Activated CD4-positive, alpha-beta T cell treated with anti-CD3 and anti-CD28 coated beads, Interleukin-2, amount 50 U/mL, for 24 hours (primary cell): Measurements from ENCODE around the gene RCVRN.

Experiments used
- DNase-seq, 2 donors: peaks; one replicate each; pipeline ENCODE4 v3.0.0-alpha.2; 2020; ENCODE audit warnings: low read depth in 1 of 2, low spot score in 1 of 2

The RCVRN gene

DNA sequence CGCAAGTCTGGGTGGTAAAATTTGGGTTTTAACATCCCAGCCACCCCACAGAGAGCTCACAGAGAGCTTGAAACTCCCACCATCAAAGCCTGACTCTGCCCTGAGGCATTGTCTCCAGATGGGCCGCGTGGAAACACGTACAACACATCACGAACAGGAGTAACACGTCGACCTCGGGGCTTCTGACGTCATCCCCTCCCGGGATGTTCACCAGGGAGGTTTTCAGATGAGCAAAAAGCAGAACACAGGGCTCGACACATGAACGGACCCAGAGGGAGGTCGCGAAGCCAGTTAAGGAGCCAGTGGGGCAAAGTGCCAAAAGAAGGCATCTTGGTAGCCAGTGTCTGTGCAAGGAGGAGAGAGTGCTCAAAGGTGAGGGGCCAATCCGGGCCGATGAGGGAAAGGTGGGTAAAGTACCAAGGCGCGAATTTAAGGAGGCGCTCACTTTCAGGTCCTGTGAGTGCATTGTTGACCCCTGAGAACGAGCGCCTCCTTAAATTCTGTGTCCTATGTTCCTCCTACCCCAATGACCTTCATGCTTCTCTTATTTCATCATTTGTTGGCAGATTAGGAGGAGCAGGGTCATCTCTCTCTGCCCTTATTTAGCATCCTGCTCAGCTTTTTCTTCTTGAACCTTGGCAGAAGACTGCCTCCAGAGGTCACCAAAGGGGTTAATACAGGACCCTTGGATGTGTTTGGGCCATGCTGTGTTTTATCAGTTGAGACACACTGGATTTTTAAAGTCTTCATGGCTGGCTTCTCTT, 5.6 kb downstream of the RCVRN start:
- DNase-seq, result no peak

DNA sequence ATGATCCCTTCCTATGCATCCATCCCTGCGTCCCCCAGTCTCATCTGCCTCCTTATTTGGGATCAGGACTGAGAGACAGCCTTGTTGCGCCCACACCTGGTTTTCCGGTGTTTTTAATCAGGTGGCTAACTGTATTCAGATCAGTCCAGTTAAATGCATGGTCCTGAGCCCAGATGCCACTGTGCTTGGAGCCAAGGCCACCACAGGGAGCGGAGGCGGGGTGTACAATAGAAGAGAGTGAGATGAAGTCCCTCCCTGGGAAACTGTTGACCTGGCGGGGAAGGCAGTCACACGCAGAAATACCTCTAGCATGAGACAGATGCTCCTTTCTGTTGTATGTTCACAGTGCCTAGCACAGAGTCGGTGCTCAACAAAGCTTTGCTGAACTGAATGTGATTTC, 6.3 kb downstream of the RCVRN start:
- DNase-seq, result no peak

DNA sequence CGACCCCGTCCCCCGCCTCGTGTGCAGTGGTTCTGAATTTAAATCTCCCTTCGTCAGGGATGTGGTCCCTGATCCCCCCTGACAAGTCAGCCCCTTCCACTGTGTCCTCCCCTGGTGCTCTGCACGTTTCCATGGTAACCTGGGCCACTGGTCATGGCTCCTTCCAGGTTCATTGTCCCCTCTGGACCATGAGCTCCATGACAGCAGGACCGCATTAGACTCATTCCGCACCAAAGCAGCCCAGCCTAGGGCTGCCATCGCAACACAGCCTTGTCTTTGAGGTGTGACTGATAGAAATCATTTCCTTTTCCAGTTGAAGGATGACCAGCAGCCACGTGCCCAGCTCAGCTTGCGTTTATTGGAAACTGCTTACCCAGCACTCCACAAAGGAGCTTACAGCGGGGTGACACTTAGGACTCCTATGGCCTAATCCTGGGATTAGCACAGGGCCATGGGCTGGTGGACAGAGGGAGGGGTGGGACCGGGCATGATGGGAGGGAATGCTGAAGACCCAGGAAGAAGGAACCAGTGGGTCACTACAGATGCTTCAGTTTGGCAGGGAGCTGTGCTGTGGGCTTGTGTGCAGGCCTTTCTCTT, 7.6 kb downstream of the RCVRN start:
- no peak for DNase-seq

DNA sequence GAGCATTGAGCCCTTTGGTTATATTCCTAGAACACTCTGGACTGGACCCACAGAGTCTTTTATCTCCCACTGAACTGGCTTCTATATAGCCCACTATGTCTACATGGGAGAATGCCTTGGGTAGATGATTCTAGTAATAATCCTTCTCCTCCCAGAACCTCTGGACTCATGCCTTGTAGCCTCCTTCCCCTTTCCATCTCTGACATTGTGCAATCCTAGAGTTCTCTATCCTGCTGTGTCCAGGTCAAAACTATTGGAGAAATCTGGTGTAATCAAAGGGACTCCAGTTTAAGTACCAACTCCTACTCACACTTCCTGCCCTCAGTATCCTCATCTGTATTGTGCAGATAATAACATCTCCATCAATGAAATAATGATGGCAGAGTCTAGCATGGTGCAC, 9.1 kb downstream of the RCVRN start:
- DNase-seq, result no peak

DNA sequence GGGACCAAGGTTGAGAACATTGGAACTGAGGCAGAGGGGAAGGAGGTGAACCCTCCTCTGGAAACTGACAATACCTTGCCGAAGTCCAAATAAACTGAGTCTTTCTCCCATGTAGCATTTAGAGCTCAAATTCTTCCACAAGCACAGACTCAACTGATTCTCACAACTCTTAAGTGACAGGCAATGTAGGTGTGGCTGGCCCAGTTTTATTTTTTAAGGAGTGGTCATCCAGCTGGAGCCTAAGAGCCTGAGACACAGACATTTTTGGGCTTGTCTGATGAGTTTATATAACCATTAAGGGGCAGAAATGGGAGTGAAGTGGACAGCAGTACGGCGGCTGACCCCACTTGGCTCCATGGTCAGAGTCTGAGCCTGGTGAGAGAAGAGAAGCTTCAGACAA, 10.8 kb downstream of the RCVRN start:
- no peak for DNase-seq

DNA sequence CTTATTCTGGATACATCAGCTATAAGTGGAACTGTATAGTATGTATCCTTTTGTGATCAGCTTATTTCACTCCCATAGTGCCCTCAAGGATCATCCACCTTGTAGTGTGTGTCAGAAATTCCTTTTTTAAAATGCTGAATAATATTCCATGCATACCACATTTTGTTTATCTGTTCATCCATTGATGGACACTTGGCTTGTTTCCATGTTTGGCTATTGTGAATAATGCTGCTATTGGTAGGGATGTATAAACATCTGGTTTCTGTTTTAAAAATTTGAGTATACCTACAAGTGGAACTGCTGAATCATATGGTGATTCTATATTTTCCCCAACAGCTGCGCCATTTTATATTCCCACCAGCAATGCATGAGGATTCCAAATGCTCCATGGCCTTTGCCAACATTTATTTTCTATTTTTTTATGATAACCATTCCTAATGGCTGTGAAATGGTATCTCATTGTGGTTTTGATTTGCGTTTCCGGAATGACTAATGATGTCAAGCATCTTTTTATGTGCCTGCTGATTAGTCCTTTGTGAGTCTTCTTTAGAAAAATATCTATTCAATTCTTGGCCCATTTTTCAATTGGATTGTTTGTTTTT, 11.6 kb downstream of the RCVRN start:
- no peak for DNase-seq

DNA sequence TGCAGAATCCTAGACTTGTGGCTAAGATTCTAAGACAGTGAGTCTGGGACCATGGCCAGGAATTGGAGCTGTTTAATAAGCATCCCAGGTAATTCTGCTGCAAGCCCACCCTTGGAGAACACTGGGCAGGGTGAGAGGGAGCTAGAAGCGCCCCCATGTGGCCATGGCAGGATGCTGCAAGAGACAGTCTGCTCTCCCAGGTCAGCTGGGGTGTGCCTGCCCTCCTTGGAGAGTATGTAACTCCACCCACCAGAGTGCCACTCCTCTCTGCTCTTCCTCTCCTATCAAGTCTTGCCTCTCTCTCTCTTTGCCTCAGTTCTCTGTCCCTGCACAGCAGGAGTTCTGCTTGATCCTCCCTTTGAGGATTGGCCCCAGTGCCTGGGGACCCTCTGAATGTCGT, 14.9 kb downstream of the RCVRN start:
- no peak for DNase-seq

DNA sequence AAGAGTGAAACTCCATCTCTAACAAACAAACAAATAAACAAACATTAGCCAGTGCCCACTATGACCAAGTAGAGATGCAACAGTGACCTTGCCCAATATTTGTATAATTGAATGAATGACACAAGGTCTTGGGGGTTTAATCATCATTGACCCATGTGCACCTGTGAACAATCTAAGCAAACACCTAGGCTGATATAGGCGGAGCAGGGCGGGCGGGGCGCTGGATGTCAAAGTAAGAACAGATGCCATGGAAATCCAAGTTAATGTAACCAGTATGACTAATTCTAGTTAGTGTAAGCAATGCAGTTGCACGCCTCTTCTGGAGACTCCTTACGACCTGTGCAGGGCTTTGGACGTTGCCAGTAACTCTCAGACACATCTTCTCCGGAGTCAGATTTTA, 17.6 kb downstream of the RCVRN start:
- no peak for DNase-seq

DNA sequence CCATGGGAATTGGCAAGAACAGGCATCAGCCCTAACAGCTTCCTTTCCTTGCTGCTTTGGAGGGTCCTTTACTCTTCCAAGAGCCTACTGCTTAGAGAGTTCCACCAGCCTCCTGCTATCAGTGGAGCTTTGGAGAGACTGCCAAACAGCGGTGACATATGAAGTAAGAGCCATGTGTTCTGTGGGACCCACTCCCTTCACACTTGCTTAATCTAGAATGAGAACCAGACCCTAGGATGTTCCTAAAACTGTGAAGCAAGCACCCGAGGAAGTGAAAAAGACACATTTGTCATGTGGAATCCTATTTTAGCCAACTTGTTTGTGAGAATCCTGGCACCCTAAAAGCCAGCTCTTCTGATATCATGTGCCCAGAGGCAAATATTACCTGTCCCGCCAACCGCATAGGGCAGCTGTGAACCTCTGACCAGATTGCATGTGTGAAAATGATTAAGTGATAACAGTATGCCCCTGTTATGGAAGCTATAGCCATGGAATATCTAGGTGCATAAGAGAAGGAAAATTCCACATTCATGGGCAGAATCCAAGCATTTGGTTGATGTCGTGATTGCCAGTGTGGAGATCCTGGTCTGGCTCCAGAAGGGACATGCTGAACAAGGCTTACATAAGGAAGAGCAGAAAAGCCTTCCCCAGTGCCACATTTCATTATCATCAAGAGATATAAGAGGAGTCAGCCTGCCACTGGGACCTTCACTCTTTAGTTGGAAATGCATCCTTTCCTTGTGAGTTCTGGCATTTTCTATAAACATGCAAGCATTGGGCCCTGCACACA, 18.7 kb downstream of the RCVRN start:
- no peak for DNase-seq

DNA sequence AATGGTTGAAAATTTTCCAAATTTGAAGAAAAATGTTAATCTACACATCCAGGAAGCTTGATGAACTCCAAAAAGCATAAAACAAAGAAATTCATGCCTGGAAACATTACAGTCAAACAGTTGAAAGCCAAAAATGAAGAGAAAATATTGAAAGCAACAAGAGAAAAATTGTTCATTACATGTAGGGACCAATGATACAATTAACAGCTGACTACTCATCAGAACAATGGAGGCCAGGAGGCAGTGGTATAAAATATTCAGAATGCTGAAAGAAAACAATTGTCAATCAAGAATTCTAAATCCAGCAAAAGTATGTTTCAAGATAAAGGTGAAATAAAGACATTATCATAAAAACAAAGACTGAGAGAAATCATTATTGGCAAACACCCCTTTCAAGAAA, 21.6 kb downstream of the RCVRN start:
- DNase-seq, result no peak

DNA sequence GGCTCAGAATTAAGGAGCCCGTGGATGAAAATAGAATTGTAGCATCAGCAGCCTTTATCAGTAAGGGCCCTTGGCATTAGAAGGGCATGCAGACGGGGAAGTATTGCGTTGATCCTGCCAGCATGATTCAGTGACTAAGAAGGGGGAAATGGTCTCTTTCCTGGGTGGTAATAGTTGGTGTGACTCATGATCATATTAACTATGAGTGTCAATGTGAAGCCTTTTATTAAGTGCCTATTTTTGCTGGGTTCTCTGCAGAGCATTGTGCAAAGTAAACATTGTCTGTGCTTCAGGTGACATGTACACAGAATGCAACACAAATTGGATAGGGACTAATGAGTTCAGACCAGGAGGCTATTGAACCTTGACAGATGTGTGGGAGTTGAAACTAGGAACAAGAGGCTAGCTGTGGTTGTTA, 24.5 kb downstream of the RCVRN start:
- DNase-seq, result no peak

DNA sequence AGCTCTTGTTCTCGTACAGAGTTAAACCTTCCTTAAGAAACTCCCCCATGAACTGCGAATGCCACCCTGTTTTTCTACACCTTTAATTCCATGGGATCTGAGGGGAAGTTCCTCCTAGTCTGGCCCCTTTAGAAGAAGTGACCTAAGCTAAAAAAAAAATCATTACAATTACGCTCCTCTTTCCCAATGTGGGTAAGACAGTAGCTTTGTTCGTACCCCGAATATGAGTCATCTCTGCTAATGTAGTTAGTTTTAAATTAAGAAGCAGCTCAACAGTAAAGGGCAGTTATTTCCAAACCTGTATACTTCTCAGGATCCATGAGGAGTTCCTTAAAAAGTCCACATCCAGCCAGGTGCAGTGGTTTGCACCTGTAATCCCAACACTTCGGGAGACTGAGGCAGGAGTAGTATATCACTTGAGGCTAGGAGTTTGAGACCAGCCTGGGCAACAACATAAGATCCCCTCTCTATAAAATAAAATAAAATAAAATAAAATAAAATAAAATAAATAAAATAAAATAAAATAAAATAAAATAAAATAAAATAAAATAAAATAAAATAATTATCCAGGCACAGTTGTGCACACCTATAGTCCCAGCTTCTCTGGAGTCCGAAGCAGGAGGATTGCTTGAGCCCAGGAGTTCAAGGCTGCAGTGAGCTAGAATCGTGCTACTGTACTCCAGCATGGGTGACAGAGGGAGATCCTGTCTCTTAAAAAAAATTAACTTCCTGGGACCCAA, 26.1 kb downstream of the RCVRN start:
- no peak for DNase-seq

DNA sequence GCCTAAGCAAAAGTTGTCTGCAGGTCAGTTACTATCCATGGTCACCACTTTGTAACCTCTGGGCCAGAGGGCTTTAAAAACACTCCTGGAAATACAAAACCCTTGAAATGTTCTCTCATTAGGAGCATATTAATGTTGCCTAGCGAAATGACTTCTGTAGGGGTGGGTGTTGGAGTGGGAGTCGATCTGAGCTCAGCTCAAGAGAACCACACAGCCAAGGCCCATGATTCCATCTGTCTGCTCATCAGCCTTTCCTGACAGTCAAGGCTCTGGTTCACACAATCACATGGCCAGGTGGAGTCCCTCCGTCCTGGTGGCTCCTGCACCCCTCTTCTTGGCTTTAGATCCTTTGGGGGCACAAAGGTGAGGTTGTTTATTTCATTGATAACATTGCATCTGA, 26.7 kb downstream of the RCVRN start:
- DNase-seq, result no peak

DNA sequence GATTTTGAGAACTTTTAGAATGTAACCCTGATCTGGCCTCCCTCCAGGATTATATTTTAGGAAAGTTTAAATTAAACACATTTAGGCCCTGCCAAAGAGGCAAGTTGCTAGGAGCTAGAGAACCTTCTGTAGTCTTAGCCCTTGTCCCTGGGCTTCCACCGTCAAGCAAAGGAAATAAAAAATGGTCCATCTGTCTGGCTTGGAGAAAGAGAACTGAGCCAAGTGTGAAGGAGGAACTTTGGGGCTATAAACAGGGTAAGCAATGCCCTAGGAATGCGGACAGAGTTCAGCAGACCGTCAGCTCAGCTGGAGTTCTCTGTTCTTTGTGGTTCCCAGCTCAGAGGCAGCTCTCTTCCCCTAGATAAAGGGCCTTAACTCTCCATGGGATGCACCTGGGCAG, 29.6 kb downstream of the RCVRN start:
- DNase-seq, result no peak

DNA sequence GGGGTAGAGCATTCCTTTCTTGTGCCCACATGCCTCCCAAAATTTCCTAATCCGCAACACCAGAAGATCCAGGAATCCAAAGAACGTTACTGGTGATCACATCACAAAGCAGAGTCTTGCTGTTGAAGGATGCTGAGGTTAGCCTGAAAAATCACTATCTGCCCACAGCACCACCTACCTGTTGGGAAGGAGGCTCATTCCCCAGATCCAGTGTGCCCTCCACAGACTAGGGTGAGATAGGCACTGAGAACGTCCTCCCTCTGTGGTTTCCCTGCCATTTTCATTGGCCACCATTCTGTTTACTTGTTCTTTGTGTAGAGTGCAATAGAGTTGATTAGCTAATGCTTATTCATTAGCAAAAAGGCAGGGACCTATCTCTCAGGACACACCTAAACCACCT, 30.3 kb downstream of the RCVRN start:
- no peak for DNase-seq

DNA sequence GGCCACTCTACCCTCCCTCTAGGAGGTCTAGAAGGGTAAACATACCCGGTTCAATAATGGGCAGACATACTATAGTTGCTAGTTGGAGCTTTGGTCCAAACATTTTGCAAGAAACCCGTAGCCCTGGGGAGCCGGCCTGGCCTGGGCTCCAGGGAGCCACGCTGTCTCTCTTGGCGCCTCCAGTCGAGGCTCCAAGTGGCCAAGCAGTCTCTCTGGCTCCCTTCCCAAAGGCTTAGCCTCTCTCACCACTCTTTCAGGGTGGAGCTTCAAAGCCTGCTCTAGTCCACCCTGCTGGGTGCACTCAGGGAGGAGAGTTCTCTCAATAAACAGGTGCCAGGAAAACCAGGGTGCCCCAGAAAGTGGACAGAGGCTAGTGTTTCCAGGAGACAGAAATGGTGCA, 32.2 kb downstream of the RCVRN start:
- no peak for DNase-seq

DNA sequence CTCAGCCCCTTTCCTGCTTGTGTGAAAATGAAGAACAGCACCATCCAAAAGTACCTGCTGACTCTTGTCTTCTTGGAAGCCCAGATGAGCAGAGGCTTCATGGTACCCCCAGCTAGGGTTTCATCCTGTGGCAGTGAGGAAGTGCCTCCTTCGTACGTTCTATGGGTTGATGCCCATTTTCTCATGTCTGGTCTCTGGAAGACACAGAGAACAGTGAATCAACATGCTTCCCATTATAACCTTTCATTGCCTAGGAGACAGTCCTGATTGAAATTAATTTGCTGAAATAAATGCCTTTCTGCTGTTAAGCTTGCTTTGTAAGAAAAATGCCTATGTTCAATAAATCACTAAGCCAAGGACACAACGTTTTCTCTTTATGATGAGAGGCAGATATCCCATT, 36.5 kb downstream of the RCVRN start:
- DNase-seq, result no peak

DNA sequence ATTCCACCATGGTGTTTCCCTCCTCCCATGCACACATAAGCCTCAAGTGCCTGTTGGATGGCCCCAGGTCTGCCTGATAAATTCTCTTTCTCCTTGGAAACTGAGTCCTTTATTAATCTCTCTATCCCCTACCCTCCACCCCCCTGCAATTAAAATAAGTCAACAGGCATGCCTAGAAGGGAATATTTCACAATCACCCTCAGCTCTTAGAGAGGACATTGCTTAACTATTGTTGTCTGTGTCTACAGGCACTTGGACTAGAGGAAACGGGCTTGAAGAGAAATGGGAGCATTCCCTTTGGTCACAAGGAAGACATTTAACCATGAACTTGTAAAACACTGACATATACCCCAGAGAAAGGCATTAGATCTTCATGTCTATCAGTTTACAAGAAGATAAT, 39.5 kb downstream of the RCVRN start:
- no peak for DNase-seq

DNA sequence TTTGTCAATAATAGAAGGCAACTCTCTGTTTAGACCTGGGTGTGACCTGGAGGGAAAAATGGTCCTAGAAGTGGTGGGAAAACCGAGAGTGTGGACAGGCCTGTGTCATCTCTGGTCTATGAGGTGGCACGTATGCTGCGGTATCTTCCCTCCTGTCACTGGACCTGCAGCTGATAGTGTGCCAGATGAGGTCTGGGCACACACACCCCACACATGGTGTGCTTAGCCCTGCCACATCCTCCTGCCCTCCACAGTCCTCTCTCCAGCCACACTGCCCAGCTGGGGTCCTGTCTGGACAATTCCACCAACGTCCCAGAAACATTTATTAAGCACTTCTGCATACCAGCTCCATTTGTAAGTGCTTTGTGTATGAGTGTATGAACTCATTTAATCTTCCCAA, 42.1 kb downstream of the RCVRN start:
- DNase-seq, result no peak

DNA sequence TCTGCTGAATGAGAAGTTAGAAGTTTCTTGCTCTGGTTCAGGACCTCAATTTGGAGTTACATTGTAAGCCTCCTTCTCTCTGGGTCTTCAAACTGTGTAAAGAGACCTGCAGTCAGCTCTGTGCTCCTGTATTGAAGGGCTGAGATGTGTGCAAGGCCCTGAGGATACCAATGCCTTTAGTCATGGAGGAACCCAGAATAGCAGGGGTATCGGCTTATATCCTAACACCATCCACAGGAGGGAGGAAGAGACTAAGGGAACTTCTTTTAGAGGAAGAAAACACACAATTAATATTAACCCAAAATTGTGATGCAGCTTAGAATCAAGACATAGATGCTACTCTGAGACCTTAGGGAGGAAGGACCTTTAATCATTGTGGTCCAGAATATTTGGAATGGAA, 42.9 kb downstream of the RCVRN start:
- no peak for DNase-seq

DNA sequence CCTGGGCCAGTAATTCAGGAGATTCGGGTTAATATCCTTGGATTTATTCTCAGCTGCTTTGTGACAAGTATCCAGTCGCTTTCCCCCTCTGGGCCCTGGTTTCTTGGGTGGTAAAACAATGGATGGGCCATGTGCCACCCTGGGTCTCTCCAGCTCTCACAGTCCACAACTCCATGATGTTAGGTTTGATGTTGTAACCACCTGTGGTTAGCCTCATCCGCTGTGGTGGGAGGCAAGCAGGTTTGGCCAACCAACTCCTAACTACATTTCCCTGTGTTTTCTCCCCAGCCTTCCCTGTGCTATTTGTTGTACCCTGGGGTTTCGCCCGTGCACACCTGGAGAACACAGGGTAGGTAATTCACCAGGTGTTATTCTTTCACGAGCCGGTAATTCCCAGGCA, 44.2 kb downstream of the RCVRN start:
- DNase-seq, result no peak
